Hepatocyte (in vitro differentiated cells): ENCODE results near the gene CAPZA2. TPM values are rescaled to one million over a fixed set of nuclear protein-coding genes. Genes with fewer than 3 reads are reported as not detected.

ENCODE experiments used
- DNase-seq: peaks from one replicate; pipeline ENCODE4 v3.0.0-alpha.2; 2016; ENCODE audit warnings: low spot score
- H2AFZ ChIP-seq: fragments of 200-600 bp; sonication (generic); 2 replicates; pipeline ENCODE4 v1.6.0; 2016; ENCODE audit warnings: antibody characterized with exemption, mild to moderate bottlenecking
- H3K27ac ChIP-seq: fragments of 200-600 bp; sonication (generic); 2 replicates; pipeline ENCODE4 v1.5.1; 2016; ENCODE audit warnings: mild to moderate bottlenecking
- H3K27me3 ChIP-seq: fragments of 200-600 bp; sonication (generic); 2 replicates; pipeline ENCODE4 v1.6.1; 2016
- H3K36me3 ChIP-seq: fragments of 200-600 bp; sonication (generic); replicated peaks from 2 replicates; pipeline ENCODE4 v1.5.1; 2016; ENCODE audit warnings: low read depth; ENCODE audit not compliant: insufficient read depth
- H3K4me1 ChIP-seq: fragments of 200-600 bp; sonication (generic); 2 replicates; pipeline ENCODE4 v1.5.1; 2016; ENCODE audit warnings: mild to moderate bottlenecking, moderate library complexity; ENCODE audit not compliant: insufficient read depth
- H3K4me2 ChIP-seq: fragments of 200-600 bp; sonication (generic); 2 replicates; pipeline ENCODE4 v1.6.0; 2016
- H3K4me3 ChIP-seq: fragments of 200-600 bp; sonication (generic); 2 replicates; pipeline ENCODE4 v1.5.1; 2016; ENCODE audit warnings: mild to moderate bottlenecking
- H3K79me2 ChIP-seq: fragments of 200-600 bp; sonication (generic); 2 replicates; pipeline ENCODE4 v1.6.0; 2017; ENCODE audit warnings: mild to moderate bottlenecking
- H3K9me2 ChIP-seq: fragments of 200-600 bp; sonication (generic); replicated peaks from 2 replicates; pipeline ENCODE4 v1.6.0; 2017; ENCODE audit warnings: mild to moderate bottlenecking; ENCODE audit not compliant: insufficient read depth
- H3K9me3 ChIP-seq: fragments of 200-600 bp; sonication (generic); 2 replicates; pipeline ENCODE4 v1.5.1; 2016; ENCODE audit warnings: low read depth, mild to moderate bottlenecking
- H4K20me1 ChIP-seq: fragments of 200-600 bp; sonication (generic); 2 replicates; pipeline ENCODE4 v1.6.0; 2016; ENCODE audit warnings: mild to moderate bottlenecking; ENCODE audit not compliant: insufficient read depth, poor library complexity, severe bottlenecking
- EZH2 ChIP-seq: fragments of 200-600 bp; sonication (generic); IDR thresholded peaks from 2 replicates; pipeline ENCODE4 v1.6.1; 2016; ENCODE audit warnings: antibody characterized with exemption, mild to moderate bottlenecking, borderline replicate concordance
- EZH2phosphoT487 ChIP-seq: fragments of 200-600 bp; sonication (generic); IDR thresholded peaks from one replicate; pipeline ENCODE4 v1.6.1; 2018; ENCODE audit warnings: antibody characterized with exemption, mild to moderate bottlenecking, low read depth, moderate library complexity; ENCODE audit not compliant: unreplicated experiment, severe bottlenecking
- WGBS: methylation state at CpG from one replicate; pipeline ENCODE4 v1.1.6; 2016; ENCODE audit warnings: low lambda C conversion rate; ENCODE audit errors: missing lambda C conversion rate; 5-methylcytosine and 5-hydroxymethylcytosine counted together
- polyA plus RNA-seq: library from polyadenylated mRNA; unstranded; fragments of >200 nt; fragmentation: Nextera tagmentation; extraction: Ambion mirVana; gene quantifications from 2 replicates; pipeline ENCODE4 v1.2.1, GENCODE V29; 2016
- total RNA-seq: library from RNA; depleted of rRNA; stranded (reverse); fragments of >200 nt; gene quantifications from 2 replicates; pipeline ENCODE4 v1.2.3, GENCODE V29; 2014
- TF ChIP-seq, protein P1 (sequence below): fragments of 200-600 bp; sonication (generic); IDR thresholded peaks from 2 replicates; pipeline ENCODE4 v1.5.1; 2016; ENCODE audit warnings: antibody characterized with exemption, mild to moderate bottlenecking; ENCODE audit not compliant: poor library complexity

The CAPZA2 gene
- total and polyA plus RNA-seq, 2 experiments from 2014 or later, result 151 to 154 TPM

DNA sequence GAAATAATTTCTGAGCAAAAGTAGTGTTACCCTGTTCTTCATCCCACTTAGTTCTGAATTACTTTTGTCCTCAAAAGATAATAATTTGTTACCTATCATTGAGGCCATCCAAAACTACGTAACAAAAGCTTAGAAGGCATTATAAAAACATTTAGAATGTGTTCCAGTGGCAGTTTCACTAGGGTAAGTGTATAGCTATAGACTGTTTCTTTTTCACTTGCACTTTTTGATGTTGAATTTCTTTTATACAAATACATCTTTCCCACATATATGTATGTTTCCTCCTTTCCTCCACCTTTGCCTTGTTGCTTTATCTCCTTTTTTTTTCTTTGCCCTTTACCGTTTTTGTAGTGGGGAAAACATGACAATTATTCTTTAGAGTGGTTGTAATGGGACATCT is 33.5 kb downstream of the CAPZA2 start:
- Histone ChIP-seq H3K4me3 (no peak overlapping the region), H3K27ac (no peak overlapping the region), H3K4me2 (no peak overlapping the region), H3K4me1 (no peaks in the 10 kb centered on the region), H3K36me3 (no peaks in the 10 kb centered on the region), H2AFZ (no peak overlapping the region), H4K20me1 (peaks cover 14% of the 10 kb centered on the region), H3K9me2 (no peaks in the 10 kb centered on the region), H3K9me3 (no peaks in the 10 kb centered on the region), H3K79me2 (peaks cover 58% of the 10 kb centered on the region), H3K27me3 (no peaks in the 10 kb centered on the region)
- DNase-seq, result no peak
- 52% methylated on average over 2 of the region's 2 CpGs for WGBS
- TF ChIP-seq, protein P1, sequence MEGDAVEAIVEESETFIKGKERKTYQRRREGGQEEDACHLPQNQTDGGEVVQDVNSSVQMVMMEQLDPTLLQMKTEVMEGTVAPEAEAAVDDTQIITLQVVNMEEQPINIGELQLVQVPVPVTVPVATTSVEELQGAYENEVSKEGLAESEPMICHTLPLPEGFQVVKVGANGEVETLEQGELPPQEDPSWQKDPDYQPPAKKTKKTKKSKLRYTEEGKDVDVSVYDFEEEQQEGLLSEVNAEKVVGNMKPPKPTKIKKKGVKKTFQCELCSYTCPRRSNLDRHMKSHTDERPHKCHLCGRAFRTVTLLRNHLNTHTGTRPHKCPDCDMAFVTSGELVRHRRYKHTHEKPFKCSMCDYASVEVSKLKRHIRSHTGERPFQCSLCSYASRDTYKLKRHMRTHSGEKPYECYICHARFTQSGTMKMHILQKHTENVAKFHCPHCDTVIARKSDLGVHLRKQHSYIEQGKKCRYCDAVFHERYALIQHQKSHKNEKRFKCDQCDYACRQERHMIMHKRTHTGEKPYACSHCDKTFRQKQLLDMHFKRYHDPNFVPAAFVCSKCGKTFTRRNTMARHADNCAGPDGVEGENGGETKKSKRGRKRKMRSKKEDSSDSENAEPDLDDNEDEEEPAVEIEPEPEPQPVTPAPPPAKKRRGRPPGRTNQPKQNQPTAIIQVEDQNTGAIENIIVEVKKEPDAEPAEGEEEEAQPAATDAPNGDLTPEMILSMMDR, result no peak
- TF ChIP-seq EZH2phosphoT487 (no peak), EZH2 (no peak)

DNA sequence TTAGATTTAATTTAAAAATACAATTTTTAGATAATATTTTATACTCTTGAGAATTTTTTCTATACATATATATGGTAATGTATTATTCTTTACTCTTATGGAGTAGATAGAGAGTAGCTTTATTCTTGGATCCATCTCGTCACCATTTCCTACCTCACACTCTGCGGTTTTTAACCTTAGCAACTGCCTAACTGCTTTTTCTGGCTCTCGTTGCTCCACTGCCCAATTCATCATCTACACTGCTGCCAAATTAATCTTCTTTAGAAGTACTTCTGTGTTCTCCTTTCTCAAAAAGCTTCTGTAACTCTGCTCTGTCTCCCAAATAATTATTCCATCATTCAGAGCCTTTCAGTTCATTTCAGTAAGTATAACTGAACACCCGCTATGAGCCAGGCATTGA is 35.3 kb downstream of the CAPZA2 start:
- no peaks in the 10 kb centered on the region for H3K4me1 ChIP-seq
- peaks cover 55% of the 10 kb centered on the region for H3K79me2 ChIP-seq
- no peaks in the 10 kb centered on the region for H3K9me2 ChIP-seq
- H3K36me3 ChIP-seq, result no peaks in the 10 kb centered on the region
- H3K4me2 ChIP-seq, result no peak overlapping the region
- TF ChIP-seq EZH2phosphoT487 (no peak), EZH2 (no peak)
- TF ChIP-seq, protein P1, result no peak
- WGBS, result 96% methylated on average over 4 of the region's 4 CpGs
- no peak overlapping the region for H3K4me3 ChIP-seq
- no peak overlapping the region for H3K27ac ChIP-seq
- H2AFZ ChIP-seq, result no peak overlapping the region
- peaks cover 7% of the 10 kb centered on the region for H4K20me1 ChIP-seq
- H3K27me3 ChIP-seq, result no peaks in the 10 kb centered on the region
- H3K9me3 ChIP-seq, result no peaks in the 10 kb centered on the region
- DNase-seq, result no peak

DNA sequence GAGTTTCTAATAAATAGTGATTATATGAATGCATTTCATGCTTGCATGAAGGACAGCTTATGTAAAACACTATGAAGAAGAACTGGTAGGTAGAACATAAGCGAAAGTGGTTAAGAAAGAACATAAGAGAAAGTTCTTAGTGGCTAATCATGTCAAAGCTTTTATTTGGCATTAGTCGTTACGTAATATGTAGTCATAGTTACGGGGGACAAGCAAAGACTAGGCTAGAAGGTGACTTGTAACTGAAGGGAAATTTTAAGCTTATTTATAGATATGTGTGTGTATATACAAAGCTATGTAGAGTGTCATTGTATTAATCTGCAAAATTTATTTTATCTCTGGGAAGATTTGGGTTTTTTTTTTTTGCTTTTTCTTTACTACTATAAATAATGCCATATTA is 36.9 kb downstream of the CAPZA2 start:
- peaks cover 7% of the 10 kb centered on the region for H4K20me1 ChIP-seq
- no peak overlapping the region for H2AFZ ChIP-seq
- no peaks in the 10 kb centered on the region for H3K36me3 ChIP-seq
- no peaks in the 10 kb centered on the region for H3K9me2 ChIP-seq
- H3K9me3 ChIP-seq, result no peaks in the 10 kb centered on the region
- H3K27ac ChIP-seq, result no peak overlapping the region
- H3K4me1 ChIP-seq, result no peaks in the 10 kb centered on the region
- no peaks in the 10 kb centered on the region for H3K27me3 ChIP-seq
- H3K4me3 ChIP-seq, result no peak overlapping the region
- peaks cover 45% of the 10 kb centered on the region for H3K79me2 ChIP-seq
- WGBS, result 96% methylated on average over 4 of the region's 4 CpGs
- H3K4me2 ChIP-seq, result no peak overlapping the region
- TF ChIP-seq, protein P1, result no peak
- TF ChIP-seq EZH2 (no peak), EZH2phosphoT487 (no peak)
- no peak for DNase-seq

DNA sequence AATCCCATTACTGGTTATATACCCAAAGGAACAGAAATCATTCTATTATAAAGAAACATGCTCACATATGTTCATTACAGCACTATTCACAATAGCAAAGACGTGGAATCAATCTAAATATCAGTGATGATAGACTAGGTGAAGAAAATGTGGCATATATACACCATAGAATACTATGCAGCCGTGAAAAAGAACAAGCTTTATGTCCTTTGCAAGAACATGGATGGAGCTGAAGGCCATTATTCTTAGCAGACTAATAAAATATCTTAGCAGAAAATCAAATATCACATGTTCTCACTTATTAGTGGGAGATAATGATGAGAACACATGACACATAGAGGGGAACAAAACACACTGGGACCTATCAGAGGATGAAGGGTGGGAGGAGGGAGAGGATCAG is 38.8 kb downstream of the CAPZA2 start:
- H3K9me2 ChIP-seq, result no peaks in the 10 kb centered on the region
- H3K27ac ChIP-seq, result no peak overlapping the region
- H3K4me2 ChIP-seq, result no peak overlapping the region
- DNase-seq, result no peak
- no peaks in the 10 kb centered on the region for H3K27me3 ChIP-seq
- TF ChIP-seq EZH2 (no peak), EZH2phosphoT487 (no peak)
- TF ChIP-seq, protein P1, result no peak
- no peak overlapping the region for H3K4me3 ChIP-seq
- H3K4me1 ChIP-seq, result no peaks in the 10 kb centered on the region
- no peaks in the 10 kb centered on the region for H3K36me3 ChIP-seq
- H3K9me3 ChIP-seq, result no peaks in the 10 kb centered on the region
- peaks cover 39% of the 10 kb centered on the region for H3K79me2 ChIP-seq
- WGBS, result 95% methylated on average over 2 of the region's 2 CpGs
- peaks cover 4% of the 10 kb centered on the region for H4K20me1 ChIP-seq
- no peak overlapping the region for H2AFZ ChIP-seq
